Vagina (tissue), 2 donors: ENCODE measurements around the gene PLPP2. TPM values are rescaled to one million over a fixed set of nuclear protein-coding genes. Genes with fewer than 3 reads are reported as not detected.

Source experiments
- DNase-seq, 2 donors: peaks; one replicate each; pipeline ENCODE4 v3.0.0-alpha.2; 2017; ENCODE audit errors: extremely low spot score in 2 of 2
- H3K27ac ChIP-seq: fragments of 200-600 bp; sonication (generic); one replicate; pipeline ENCODE4 v1.5.1; 2019
- H3K27me3 ChIP-seq: fragments of 200-600 bp; sonication (generic); one replicate; pipeline ENCODE4 v1.5.1; 2019
- H3K36me3 ChIP-seq, 2 donors: fragments of 200-600 bp; sonication (generic); one replicate each; pipeline ENCODE4 v1.5.1; 2017 to 2019
- H3K4me1 ChIP-seq: fragments of 200-600 bp; sonication (generic); one replicate; pipeline ENCODE4 v1.5.1; 2019
- H3K4me3 ChIP-seq, 2 donors: fragments of 200-600 bp; sonication (generic); 1 replicate in 1 of 2; 2 replicates in 1 of 2; pipeline ENCODE4 v1.5.1; 2016 to 2019
- H3K9me3 ChIP-seq: fragments of 200-600 bp; sonication (generic); one replicate; pipeline ENCODE4 v1.5.1; 2019
- POLR2A ChIP-seq, 2 donors: fragments of 450-650 bp; IDR thresholded peaks; one replicate each; pipeline ENCODE4 v1.6.1; 2017; ENCODE audit warnings: antibody characterized with exemption in 2 of 2, mild to moderate bottlenecking in 2 of 2, moderate library complexity in 2 of 2
- POLR2AphosphoS5 ChIP-seq, 2 donors: sonication (generic); formaldehyde crosslinking; IDR thresholded peaks; one replicate each; pipeline ENCODE4 v1.9.0; 2017; ENCODE audit warnings: antibody characterized with exemption in 2 of 2, mild to moderate bottlenecking in 2 of 2, low read depth in 1 of 2; ENCODE audit not compliant: insufficient read depth in 1 of 2
- intact Hi-C: fragments of 100-400 bp; cut with DNase I; formaldehyde crosslinking; loops from one replicate; pipeline ENCODE4 v1.15.1; 2023
- total RNA-seq: library from RNA; depleted of rRNA; stranded (reverse); fragments of >200 nt; gene quantifications from one replicate; pipeline ENCODE4 v1.2.3, GENCODE V29; 2016
- TF ChIP-seq, protein P1 (sequence below), 3 experiments: fragments of 450-650 bp in 2 of 3; fragments of 200-600 bp in 1 of 3; sonication (generic) in 1 of 3; IDR thresholded peaks; one replicate each; pipeline ENCODE4 v1.5.1; 2017 to 2019; ENCODE audit warnings: antibody characterized with exemption in 3 of 3, mild to moderate bottlenecking in 2 of 3, moderate library complexity in 2 of 3

Gene PLPP2
- total RNA-seq, 1 donor from 2014 or later, result 49.4 TPM

DNA sequence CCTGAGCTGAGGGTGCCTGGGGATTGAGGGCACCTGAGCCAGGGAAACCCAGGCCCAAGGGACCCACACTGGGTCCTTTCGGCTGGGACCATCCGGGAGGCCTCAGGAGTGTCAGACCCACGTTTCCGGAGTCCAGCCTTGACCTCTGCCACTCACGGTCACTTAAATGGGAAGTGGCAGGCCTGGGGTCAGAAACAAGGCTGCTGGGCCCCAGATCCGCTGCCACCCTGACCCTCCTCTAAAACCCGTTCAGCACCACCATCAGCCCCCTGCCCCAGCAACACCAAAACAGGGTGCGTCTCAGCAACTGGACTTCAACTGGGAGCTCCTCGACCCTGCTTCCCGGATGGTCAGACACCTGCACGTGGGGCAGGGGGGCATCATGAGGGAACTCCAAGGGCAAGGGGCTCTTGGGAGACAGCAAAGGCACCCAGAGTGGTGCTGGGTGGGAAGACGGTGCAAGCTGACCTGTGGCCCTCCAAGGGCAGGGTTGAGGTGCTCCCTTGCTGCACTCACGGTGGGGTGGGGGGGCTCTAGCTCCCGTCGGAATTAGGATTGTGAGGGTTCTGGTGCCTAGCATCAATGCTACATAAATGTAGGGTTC, 1.2 kb upstream of the PLPP2 start:
- TF ChIP-seq POLR2AphosphoS5 (IDR thresholded peaks at IDR 0.05; ENCODE audit: insufficient read depth in 1 of 2, low read depth in 1 of 2) (no peak), POLR2A (IDR thresholded peaks at IDR 0.05) (no peak)
- TF ChIP-seq, protein P1, sequence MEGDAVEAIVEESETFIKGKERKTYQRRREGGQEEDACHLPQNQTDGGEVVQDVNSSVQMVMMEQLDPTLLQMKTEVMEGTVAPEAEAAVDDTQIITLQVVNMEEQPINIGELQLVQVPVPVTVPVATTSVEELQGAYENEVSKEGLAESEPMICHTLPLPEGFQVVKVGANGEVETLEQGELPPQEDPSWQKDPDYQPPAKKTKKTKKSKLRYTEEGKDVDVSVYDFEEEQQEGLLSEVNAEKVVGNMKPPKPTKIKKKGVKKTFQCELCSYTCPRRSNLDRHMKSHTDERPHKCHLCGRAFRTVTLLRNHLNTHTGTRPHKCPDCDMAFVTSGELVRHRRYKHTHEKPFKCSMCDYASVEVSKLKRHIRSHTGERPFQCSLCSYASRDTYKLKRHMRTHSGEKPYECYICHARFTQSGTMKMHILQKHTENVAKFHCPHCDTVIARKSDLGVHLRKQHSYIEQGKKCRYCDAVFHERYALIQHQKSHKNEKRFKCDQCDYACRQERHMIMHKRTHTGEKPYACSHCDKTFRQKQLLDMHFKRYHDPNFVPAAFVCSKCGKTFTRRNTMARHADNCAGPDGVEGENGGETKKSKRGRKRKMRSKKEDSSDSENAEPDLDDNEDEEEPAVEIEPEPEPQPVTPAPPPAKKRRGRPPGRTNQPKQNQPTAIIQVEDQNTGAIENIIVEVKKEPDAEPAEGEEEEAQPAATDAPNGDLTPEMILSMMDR (IDR thresholded peaks at IDR 0.05), result no peak
- intact Hi-C loops, result no loop called here
- Histone ChIP-seq H3K4me1 (peaks cover 50% of the 10 kb centered on the region), H3K27ac (no peak overlapping the region), H3K36me3 (no peaks in the 10 kb centered on the region), H3K9me3 (no peaks in the 10 kb centered on the region), H3K27me3 (no peaks in the 10 kb centered on the region), H3K4me3 (no peak overlapping the region)
- no peak for DNase-seq

DNA sequence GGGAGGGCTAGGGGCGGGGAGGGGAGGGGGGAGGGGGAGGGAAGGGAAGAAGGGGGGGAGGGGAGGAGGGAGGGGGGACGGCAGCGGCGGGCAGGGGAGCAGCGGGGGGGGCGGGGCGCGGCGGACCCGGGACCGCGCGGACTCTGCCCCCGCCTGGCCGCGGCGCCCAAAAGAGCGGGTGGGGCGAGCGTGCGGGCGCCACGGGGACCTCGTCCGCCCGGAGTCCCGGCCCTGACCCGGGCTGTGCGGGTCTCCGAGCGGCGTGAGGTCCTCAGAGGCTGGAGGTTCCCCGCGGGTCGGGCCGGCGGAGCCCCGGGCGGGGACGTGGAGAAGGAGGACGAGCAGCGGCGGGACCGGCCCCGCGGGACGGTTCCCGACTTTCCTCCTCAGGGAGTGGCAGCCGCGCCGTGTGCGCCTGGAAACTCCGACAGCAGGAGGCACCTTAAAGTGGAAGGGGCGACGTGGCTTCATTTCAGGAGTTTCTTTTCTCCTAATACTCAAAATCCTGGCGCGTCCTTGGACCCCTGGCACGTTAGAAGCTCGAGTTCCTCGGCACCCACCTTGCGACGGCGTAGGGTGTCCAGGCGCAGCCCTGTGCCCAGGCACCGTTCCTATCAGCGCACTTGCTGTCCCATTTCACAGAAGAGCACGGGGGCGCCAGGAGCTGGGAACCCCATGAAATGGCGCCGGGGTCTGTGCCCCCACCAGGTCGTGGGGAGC, 518 bp upstream of the PLPP2 start:
- peak overlapping the region; percentile 44 to 65 for H3K4me3 ChIP-seq
- DNase-seq, result no peak
- no peak for TF ChIP-seq POLR2A (IDR thresholded peaks at IDR 0.05)
- TF ChIP-seq, protein P1 (IDR thresholded peaks at IDR 0.05), result no peak
- peak overlapping the region; percentile 56 for H3K27ac ChIP-seq
- H3K9me3 ChIP-seq, result no peaks in the 10 kb centered on the region
- no peaks in the 10 kb centered on the region for H3K36me3 ChIP-seq
- intact Hi-C loops, result no loop called here
- peaks cover 50% of the 10 kb centered on the region for H3K4me1 ChIP-seq
- no peaks in the 10 kb centered on the region for H3K27me3 ChIP-seq

DNA sequence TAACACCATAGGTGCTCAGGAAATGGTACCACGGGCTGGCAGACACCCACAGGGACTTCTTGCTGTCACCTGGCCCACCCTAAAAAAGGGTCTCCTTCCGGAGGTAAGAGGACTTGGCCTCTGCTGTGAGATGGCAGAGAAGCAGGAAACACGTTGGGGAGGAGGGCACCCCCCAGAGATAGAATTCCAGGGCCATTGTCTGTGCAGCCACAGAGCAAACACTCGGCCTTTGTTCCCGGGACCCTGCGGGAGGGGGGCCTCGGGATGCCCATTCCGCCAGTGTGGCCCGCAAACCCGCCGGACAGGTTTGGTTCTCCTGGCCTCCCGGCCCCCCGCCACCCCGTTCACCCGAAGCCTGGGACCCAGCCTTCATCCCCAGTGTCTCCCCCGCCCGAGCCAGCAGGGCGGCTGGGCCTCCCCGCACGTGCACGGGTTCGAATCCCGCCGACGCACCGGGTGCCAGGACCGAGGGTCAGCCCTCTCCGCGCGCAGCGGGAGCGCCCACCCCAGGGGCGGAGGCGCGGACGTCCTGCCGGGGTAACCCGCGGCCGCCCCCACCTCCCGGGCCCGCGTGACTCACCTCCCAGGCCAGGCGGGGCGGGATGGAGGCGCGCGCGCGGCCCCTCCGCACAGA, 714 bp downstream of the PLPP2 start:
- TF ChIP-seq POLR2AphosphoS5 (IDR thresholded peaks at IDR 0.05; ENCODE audit: insufficient read depth in 1 of 2, low read depth in 1 of 2) (no peak), POLR2A (IDR thresholded peaks at IDR 0.05) (no peak)
- TF ChIP-seq, protein P1 (IDR thresholded peaks at IDR 0.05), result no peak
- no peak for DNase-seq
- Histone ChIP-seq H3K27me3 (no peaks in the 10 kb centered on the region), H3K9me3 (no peaks in the 10 kb centered on the region), H3K4me3 (peak overlapping the region; percentile 63 to 65), H3K4me1 (peaks cover 48% of the 10 kb centered on the region), H3K27ac (peak overlapping the region; percentile 87), H3K36me3 (no peaks in the 10 kb centered on the region)
- intact Hi-C loops, result no loop called here

DNA sequence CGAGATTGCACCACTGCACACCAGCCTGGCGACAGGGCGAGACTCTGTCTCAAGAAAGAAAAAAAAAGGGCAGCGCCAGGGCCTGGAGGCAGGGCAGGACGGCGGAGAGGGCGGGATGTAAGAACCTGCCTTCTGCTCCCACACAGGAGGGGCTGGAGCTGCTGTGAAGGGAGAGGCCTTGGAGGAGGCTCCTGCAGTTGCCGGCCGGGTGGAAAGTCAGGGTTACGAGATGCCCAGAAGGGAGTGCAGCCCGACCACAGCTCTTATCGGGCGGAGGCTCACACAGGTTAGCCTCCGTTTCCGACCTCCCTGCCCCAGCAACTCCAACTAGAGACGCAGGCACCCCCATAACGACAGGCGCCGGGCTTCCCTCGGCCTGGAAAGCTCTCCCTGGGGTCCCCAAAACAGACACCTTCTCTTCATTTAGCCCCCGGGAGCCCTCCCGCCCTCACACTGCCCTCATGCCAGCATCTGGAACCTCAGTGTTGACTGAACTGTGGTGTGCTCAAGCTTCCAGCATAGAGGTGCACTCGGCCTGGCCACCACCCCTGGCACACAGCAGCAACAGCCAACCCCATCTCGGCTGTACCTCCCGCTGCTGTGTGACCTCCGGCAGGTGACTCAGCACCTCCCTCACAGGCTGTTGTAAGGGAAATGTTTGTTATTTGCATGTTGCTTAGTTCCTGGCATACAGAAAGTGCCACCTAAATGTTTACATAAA, 1.4 kb downstream of the PLPP2 start:
- peak overlapping the region; percentile 87 for H3K27ac ChIP-seq
- H3K4me1 ChIP-seq, result peaks cover 41% of the 10 kb centered on the region
- H3K27me3 ChIP-seq, result no peaks in the 10 kb centered on the region
- H3K36me3 ChIP-seq, result no peaks in the 10 kb centered on the region
- H3K9me3 ChIP-seq, result no peaks in the 10 kb centered on the region
- intact Hi-C loops, result no loop called here
- peak overlapping the region; percentile 63 to 65 for H3K4me3 ChIP-seq
- DNase-seq, result no peak
- TF ChIP-seq POLR2A (IDR thresholded peaks at IDR 0.05) (no peak), POLR2AphosphoS5 (IDR thresholded peaks at IDR 0.05; ENCODE audit: insufficient read depth in 1 of 2, low read depth in 1 of 2) (peak in 1 of 2 donors; percentile 37)
- TF ChIP-seq, protein P1 (IDR thresholded peaks at IDR 0.05), result no peak
